Stimulated activated CD8-positive, alpha-beta memory T cell treated with anti-CD3 and anti-CD28 coated beads, Interleukin-4, amount 100 ng/mL, for 48 hours (primary cell): ENCODE measurements around the gene PDLIM1.

Experiments used
- DNase-seq: peaks from one replicate; pipeline ENCODE4 v3.0.0-alpha.2; 2020

The PDLIM1 gene

GRCh38 chr10:95314192-95314918 lies 23.6 kb upstream of the PDLIM1 start:
- no peak for DNase-seq

- no peak for DNase-seq
Observed at GRCh38 chr10:95312986-95313495, 22.2 kb upstream of the PDLIM1 start.

GRCh38 chr10:95312257-95312656 lies 21.5 kb upstream of the PDLIM1 start:
- DNase-seq = no peak

- DNase-seq = no peak
Observed at GRCh38 chr10:95309958-95310357, 19.2 kb upstream of the PDLIM1 start.

DNA sequence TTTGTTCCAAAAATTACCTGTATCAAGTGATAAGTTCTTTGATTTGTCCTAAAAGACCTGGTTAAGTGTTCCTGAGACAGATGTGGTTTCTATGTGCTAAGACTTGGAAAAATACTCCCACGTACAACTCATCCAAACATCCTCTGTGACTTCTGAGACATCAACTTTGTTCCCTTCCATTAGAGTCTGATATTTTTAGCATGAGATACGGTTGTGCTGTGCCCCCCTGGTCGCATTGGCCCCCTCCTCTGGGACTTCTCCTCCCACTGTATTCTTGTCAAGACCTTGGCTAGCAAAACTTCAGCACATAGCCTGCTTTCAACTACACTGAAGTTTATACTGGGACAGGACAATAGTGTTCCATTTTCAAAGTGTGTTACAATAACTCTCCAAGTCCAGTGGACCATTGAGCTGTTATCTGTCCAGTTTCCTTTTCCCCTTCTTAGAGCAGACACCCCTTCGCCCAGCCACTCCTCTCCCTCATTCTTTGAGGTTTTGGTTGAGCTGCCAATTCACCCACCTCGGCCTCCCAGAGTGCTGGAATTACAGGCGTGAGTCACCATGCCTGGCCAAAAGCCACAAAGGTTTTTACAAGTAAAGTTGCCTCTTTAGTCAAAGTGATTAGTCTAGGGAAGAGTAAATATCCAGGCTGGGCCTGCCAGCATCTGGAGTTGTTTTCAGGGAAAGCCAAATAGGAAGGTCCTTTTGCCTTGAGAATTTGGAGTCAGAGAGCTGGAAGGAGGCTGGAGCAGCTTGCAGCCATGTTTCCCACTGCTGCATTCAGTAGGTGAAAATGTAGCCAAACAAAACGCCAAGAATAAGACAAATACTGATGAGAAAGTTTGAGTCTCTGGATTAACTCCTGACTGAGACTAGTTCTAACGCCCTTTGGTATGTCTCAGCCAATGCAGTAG lies 17.8 kb upstream of the PDLIM1 start:
- peak; percentile 32 for DNase-seq

DNA sequence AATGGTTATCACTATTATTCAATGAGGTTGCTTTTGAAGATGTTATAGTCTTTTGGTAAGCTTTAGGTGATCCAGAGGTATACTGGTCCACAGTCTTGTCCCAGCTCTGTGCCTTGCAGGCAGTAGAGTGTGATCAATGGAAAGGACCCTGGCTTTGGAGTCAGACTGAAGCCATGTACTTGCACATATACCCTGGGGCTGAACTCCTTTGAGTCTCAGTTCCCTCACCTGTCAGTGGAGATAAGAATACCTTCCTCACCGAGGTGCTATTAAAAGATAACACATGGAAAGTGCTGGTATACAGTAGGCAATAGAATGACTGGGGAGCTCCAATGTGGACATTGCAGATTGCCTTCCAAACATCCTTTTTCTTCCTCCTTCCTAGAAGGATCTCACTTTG lies 16.0 kb upstream of the PDLIM1 start:
- DNase-seq = no peak

GRCh38 chr10:95306318-95306650 lies 15.5 kb upstream of the PDLIM1 start:
- no peak for DNase-seq

GRCh38 chr10:95305606-95306317 lies 15.0 kb upstream of the PDLIM1 start:
- no peak for DNase-seq

DNA sequence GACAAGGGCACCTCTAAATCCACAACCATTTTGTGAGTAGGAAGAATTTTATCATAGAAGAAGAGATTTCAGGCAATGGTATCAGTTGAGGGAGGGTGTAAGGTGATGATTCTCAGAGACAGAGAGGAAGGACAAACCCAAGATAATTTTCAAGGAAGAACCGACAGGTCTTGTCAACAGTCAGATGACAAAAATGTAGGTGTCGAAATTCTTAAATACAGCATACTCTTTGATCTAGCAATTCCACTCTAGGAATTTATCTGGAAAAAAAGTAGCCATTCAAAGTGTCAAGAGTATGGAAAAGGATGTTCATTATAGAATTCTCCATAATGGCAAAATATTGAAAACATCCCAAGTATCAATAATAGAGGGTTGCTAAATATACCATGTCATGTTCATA lies 14.2 kb upstream of the PDLIM1 start:
- no peak for DNase-seq

DNA sequence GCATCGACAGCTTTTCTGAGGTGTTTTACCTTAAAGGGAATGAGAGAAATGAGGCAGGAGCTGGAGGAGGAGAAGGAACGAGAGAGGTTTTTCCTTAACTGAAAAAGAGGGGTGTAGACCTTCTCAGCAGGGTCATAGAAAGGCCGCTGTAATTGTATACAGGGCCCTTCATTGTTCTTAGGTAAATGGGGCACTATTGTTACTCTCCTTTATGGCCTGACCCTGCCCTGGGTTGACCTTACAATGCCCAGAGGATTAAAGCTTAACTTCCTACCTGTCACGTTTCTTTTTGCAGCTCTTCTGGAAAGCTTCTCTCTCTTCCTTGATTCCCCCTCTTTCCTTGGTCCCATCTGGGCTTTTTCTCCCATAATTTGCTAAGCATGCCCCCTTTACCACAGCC lies 13.7 kb upstream of the PDLIM1 start:
- DNase-seq = no peak

- no peak for DNase-seq
Observed at GRCh38 chr10:95303950-95304349, 13.1 kb upstream of the PDLIM1 start.

- DNase-seq = no peak
Observed at GRCh38 chr10:95303535-95303934, 12.7 kb upstream of the PDLIM1 start.

DNA sequence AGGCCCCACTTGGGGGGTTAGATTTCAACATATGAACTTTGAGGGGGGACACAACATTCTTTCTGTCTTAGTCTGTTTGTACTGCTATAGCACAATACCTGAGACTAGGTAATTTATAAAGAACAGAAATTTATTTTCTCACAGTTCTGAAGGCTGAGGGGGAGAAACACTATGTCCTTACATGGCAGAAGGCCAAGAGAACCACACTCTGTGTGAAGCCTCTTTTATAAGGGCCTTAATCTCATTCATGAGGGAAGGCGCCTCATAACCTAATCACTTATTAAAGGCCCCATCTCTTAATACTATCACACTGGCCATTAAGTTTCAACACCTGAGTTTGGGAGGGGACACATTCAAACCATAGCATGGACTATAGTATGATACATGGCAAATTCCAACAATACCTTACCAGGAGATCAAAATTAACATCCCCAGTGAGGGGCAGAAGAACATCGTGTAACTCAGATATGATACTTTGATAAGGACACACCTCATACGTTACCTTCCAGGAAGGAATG lies 9.3 kb upstream of the PDLIM1 start:
- no peak for DNase-seq

GRCh38 chr10:95297402-95297801 lies 6.6 kb upstream of the PDLIM1 start:
- no peak for DNase-seq

GRCh38 chr10:95296764-95297163 lies 6.0 kb upstream of the PDLIM1 start:
- no peak for DNase-seq

GRCh38 chr10:95295031-95295755 lies 4.4 kb upstream of the PDLIM1 start:
- DNase-seq = peak; percentile 58

GRCh38 chr10:95293631-95294030 lies 2.8 kb upstream of the PDLIM1 start:
- no peak for DNase-seq

DNA sequence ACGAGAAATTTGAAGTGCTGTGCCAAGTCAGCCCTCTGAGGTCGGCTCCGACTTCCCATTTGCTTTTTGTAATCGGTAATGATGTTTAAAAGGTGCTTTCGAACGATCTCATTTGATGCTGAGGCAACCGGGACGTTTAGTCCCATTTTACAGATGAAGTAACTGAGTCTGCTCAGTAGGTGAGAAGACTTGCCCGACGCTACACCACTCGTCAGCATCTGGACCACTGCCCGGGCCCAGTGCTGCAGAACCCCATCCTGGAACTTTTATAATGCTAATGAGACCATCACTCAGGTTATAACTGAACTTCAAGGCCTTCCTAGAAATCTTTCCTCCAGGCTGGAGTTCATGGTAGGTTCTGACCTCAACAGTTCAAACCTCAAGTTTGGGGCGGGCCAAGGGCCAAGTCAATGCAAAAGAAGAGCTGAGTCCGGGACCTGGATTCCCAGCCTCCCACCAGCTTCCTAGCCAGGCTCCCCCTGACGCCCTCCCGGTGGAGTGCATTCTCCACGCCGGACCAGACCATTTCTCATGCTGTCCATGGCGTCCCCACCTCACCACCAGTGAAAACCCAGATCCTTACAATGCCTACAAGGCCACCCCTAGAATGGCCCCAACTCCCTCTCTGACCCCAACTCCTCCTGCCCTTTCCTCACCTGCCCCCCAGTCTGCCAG lies 699 bp upstream of the PDLIM1 start:
- no peak for DNase-seq

GRCh38 chr10:95289921-95290421 lies 832 bp downstream of the PDLIM1 start:
- DNase-seq = no peak

GRCh38 chr10:95289003-95289920 lies 1.5 kb downstream of the PDLIM1 start:
- DNase-seq = no peak

GRCh38 chr10:95288303-95288702 lies 2.5 kb downstream of the PDLIM1 start:
- DNase-seq = no peak
